Hepatocyte (in vitro differentiated cells): ENCODE measurements around the gene GFRA3.

Experiments
- CTCF ChIP-seq: fragments of 200-600 bp; sonication (generic); IDR thresholded peaks from 2 replicates; pipeline ENCODE4 v1.5.1; 2016; ENCODE audit warnings: antibody characterized with exemption, mild to moderate bottlenecking; ENCODE audit not compliant: poor library complexity
- EZH2 ChIP-seq: fragments of 200-600 bp; sonication (generic); IDR thresholded peaks from 2 replicates; pipeline ENCODE4 v1.6.1; 2016; ENCODE audit warnings: antibody characterized with exemption, mild to moderate bottlenecking, borderline replicate concordance
- EZH2phosphoT487 ChIP-seq: fragments of 200-600 bp; sonication (generic); IDR thresholded peaks from one replicate; pipeline ENCODE4 v1.6.1; 2018; ENCODE audit warnings: antibody characterized with exemption, mild to moderate bottlenecking, low read depth, moderate library complexity; ENCODE audit not compliant: unreplicated experiment, severe bottlenecking

- no peak for TF ChIP-seq CTCF
- TF ChIP-seq EZH2phosphoT487: no peak
- TF ChIP-seq EZH2: no peak
Measured at GRCh38 chr5:138305797-138306196, 31.4 kb upstream of the GFRA3 start.
